ENCODE data around the gene EXOC3L2.

GRCh38 chr19:45172611-45173208 is 72.5 kb downstream of the EXOC3L2 start:
- TF ChIP-seq REST (IDR thresholded peaks at IDR 0.05; ENCODE audit: insufficient read depth in 1 of 2, low read depth in 2 of 2, low read length in 2 of 2) = no peak
- no peak for TF ChIP-seq POLR2AphosphoS5 (IDR thresholded peaks at IDR 0.05; ENCODE audit: low read depth, low read length)

Data from PFSK-1 (cell line).